ENCODE measurements around the gene CDKAL1.

- TF ChIP-seq REST (IDR thresholded peaks at IDR 0.05; ENCODE audit: borderline replicate concordance) (no peak), REST (CRISPR knock-in tag; IDR thresholded peaks at IDR 0.05; ENCODE audit: low read depth) (no peak), SETDB1 (IDR thresholded peaks at IDR 0.05; ENCODE audit: low read length) (no peak), ZNF695 (CRISPR knock-in tag; IDR thresholded peaks at IDR 0.05) (no peak), POLR2A (conservative IDR thresholded peaks at IDR 0.05) (no peak), ARID3A (IDR thresholded peaks at IDR 0.05; ENCODE audit: borderline replicate concordance, low read depth, low read length) (no peak), ARNT (IDR thresholded peaks at IDR 0.05) (no peak), CTCF (IDR thresholded peaks at IDR 0.05 in 2 of 3, conservative IDR thresholded peaks at IDR 0.05 in 1 of 3; ENCODE audit: insufficient read depth in 2 of 3, low read depth in 1 of 3, low read length in 3 of 3) (no peak), ZNF785 (CRISPR knock-in tag; IDR thresholded peaks at IDR 0.05) (no peak), RNF2 (IDR thresholded peaks at IDR 0.05) (no peak), USF2 (CRISPR knock-in tag; IDR thresholded peaks at IDR 0.05) (no peak), SMARCC2 (IDR thresholded peaks at IDR 0.05; ENCODE audit: low read depth) (no peak), TARDBP (IDR thresholded peaks at IDR 0.05) (no peak), ATF2 (CRISPR knock-in tag; IDR thresholded peaks at IDR 0.05) (no peak), EZH2 (IDR thresholded peaks at IDR 0.05; ENCODE audit: borderline replicate concordance, low read depth, low read length) (no peak)
Observed at GRCh38 chr6:20658516-20658915, 124.3 kb downstream of the CDKAL1 start.

All from K562 (cell line).